Gastroesophageal sphincter (tissue), 4 donors: ENCODE results near the gene PAX4. TPM values are rescaled to one million over a fixed set of nuclear protein-coding genes. Genes with fewer than 3 reads are reported as not detected.

Experiments used
- ATAC-seq: fragments of 150-250 bp; one replicate; pipeline ENCODE4 v1.9.1; 2016; ENCODE audit warnings: mild to moderate bottlenecking, moderate library complexity
- H3K27ac ChIP-seq, 4 donors: fragments of 200-600 bp; sonication (generic) in 3 of 4; 1 replicate in 3 of 4; 2 replicates in 1 of 4; pipeline ENCODE4 v1.5.1; 2016 to 2019
- H3K27me3 ChIP-seq: fragments of 200-600 bp; sonication (generic); one replicate; pipeline ENCODE4 v1.5.1; 2019
- H3K36me3 ChIP-seq, 2 donors: fragments of 200-600 bp; sonication (generic); one replicate each; pipeline ENCODE4 v1.5.1; 2019; ENCODE audit warnings: control low read depth in 1 of 2
- H3K4me1 ChIP-seq, 3 donors: fragments of 200-600 bp; sonication (generic); 1 replicate in 2 of 3; 2 replicates in 1 of 3; pipeline ENCODE4 v1.5.1; 2016 to 2019; ENCODE audit warnings: control low read depth in 2 of 3
- H3K4me3 ChIP-seq, 2 donors: fragments of 200-600 bp; sonication (generic); one replicate each; pipeline ENCODE4 v1.5.1; 2019; ENCODE audit warnings: mild to moderate bottlenecking in 1 of 2, moderate library complexity in 1 of 2
- H3K9me3 ChIP-seq, 3 donors: fragments of 200-600 bp; sonication (generic); one replicate each; pipeline ENCODE4 v1.5.1; 2017 to 2019; ENCODE audit warnings: control low read depth in 2 of 3
- EP300 ChIP-seq: sonication (generic); formaldehyde crosslinking; IDR thresholded peaks from one replicate; pipeline ENCODE4 v1.6.1; 2017; ENCODE audit warnings: antibody characterized with exemption, mild to moderate bottlenecking
- POLR2A ChIP-seq, 2 donors: fragments of 450-650 bp; IDR thresholded peaks; one replicate each; pipeline ENCODE4 v1.6.1; 2017; ENCODE audit warnings: antibody characterized with exemption in 2 of 2, mild to moderate bottlenecking in 2 of 2, moderate library complexity in 1 of 2
- POLR2AphosphoS5 ChIP-seq: sonication (generic); formaldehyde crosslinking; IDR thresholded peaks from one replicate; pipeline ENCODE4 v1.6.1; 2017; ENCODE audit warnings: antibody characterized with exemption
- WGBS, 2 donors: methylation state at CpG; one replicate each; pipeline ENCODE4 v1.1.5; 2018; ENCODE audit warnings: low coverage in 1 of 2; 5-methylcytosine and 5-hydroxymethylcytosine counted together
- total RNA-seq, 4 donors: library from RNA; depleted of rRNA; stranded (reverse); fragments of >200 nt; gene quantifications; one replicate each; pipeline ENCODE4 v1.1.0, GENCODE V29; 2016
- TF ChIP-seq, protein P1 (sequence below), 4 experiments: fragments of 200-600 bp in 2 of 4; fragments of 450-650 bp in 2 of 4; sonication (generic) in 1 of 4; IDR thresholded peaks; one replicate each; pipeline ENCODE4 v1.5.1; 2017 to 2019; ENCODE audit warnings: antibody characterized with exemption in 4 of 4, mild to moderate bottlenecking in 2 of 4, moderate library complexity in 2 of 4

Gene PAX4
- total RNA-seq, 4 donors from 2014 or later, result not detected

DNA sequence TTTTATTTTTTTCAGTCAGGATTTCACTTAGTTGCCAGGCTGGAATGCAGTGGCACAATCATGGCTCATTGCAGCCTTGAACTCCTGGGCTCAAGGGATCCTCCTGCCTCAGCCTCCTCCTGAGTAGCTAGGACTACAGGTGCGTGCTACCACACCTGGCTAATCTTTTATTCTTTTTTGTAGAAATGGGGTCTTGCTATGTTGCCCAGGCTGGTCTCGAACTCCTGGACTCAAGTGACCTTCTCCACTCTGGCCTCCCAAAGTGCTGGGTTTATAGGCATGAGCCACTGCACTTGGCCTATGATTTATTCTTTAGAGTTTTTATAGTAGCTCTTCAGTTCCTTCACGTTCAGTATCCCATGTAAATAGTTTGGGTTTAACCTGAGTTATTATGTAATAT, 39.6 kb upstream of the PAX4 start:
- no peak for ATAC-seq
- Histone ChIP-seq H3K4me1 (peaks cover 0 to 26% (median 3%) of the 10 kb centered on the region in 3 donors), H3K36me3 (peaks cover 0 to 10% of the 10 kb centered on the region in 2 donors), H3K27ac (no peak overlapping the region), H3K9me3 (no peaks in the 10 kb centered on the region), H3K27me3 (no peaks in the 10 kb centered on the region), H3K4me3 (no peak overlapping the region)
- WGBS, 2 donors, result 78 to 80% methylated on average over 3 of the region's 3 CpGs
- no peak for TF ChIP-seq POLR2A (IDR thresholded peaks at IDR 0.05)
- TF ChIP-seq EP300, result no peak
- TF ChIP-seq, protein P1, sequence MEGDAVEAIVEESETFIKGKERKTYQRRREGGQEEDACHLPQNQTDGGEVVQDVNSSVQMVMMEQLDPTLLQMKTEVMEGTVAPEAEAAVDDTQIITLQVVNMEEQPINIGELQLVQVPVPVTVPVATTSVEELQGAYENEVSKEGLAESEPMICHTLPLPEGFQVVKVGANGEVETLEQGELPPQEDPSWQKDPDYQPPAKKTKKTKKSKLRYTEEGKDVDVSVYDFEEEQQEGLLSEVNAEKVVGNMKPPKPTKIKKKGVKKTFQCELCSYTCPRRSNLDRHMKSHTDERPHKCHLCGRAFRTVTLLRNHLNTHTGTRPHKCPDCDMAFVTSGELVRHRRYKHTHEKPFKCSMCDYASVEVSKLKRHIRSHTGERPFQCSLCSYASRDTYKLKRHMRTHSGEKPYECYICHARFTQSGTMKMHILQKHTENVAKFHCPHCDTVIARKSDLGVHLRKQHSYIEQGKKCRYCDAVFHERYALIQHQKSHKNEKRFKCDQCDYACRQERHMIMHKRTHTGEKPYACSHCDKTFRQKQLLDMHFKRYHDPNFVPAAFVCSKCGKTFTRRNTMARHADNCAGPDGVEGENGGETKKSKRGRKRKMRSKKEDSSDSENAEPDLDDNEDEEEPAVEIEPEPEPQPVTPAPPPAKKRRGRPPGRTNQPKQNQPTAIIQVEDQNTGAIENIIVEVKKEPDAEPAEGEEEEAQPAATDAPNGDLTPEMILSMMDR (IDR thresholded peaks at IDR 0.05), result no peak
- TF ChIP-seq POLR2AphosphoS5, result no peak

DNA sequence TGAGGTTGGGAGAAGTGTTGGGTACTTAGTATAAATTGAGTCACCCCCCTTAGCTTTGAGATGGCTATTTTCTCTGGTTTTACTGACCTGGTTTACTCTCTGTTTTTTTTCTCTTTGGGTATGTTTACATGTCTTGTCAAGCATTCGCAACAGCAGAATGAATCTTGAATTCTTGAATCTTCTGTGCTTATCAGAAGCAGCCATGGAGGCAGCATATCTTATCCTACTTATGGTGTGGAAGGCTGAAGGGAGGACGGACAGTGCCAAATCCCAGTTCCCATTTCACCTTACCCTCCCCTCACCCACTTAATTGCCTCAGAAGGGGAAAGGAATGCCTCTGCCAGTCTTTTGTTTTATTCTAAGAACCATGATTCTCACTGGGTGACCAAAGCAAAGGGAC, 37.8 kb upstream of the PAX4 start:
- peaks cover 0 to 10% of the 10 kb centered on the region in 2 donors for H3K36me3 ChIP-seq
- no peak overlapping the region for H3K4me3 ChIP-seq
- H3K9me3 ChIP-seq, result no peaks in the 10 kb centered on the region
- WGBS, 2 donors, result 76 to 86% methylated on average over 2 of the region's 2 CpGs
- H3K4me1 ChIP-seq, result peaks cover 0 to 34% (median 3%) of the 10 kb centered on the region in 3 donors
- ATAC-seq, result no peak
- no peaks in the 10 kb centered on the region for H3K27me3 ChIP-seq
- H3K27ac ChIP-seq, result no peak overlapping the region
- no peak for TF ChIP-seq POLR2AphosphoS5
- TF ChIP-seq, protein P1 (IDR thresholded peaks at IDR 0.05), result no peak
- no peak for TF ChIP-seq POLR2A (IDR thresholded peaks at IDR 0.05)

DNA sequence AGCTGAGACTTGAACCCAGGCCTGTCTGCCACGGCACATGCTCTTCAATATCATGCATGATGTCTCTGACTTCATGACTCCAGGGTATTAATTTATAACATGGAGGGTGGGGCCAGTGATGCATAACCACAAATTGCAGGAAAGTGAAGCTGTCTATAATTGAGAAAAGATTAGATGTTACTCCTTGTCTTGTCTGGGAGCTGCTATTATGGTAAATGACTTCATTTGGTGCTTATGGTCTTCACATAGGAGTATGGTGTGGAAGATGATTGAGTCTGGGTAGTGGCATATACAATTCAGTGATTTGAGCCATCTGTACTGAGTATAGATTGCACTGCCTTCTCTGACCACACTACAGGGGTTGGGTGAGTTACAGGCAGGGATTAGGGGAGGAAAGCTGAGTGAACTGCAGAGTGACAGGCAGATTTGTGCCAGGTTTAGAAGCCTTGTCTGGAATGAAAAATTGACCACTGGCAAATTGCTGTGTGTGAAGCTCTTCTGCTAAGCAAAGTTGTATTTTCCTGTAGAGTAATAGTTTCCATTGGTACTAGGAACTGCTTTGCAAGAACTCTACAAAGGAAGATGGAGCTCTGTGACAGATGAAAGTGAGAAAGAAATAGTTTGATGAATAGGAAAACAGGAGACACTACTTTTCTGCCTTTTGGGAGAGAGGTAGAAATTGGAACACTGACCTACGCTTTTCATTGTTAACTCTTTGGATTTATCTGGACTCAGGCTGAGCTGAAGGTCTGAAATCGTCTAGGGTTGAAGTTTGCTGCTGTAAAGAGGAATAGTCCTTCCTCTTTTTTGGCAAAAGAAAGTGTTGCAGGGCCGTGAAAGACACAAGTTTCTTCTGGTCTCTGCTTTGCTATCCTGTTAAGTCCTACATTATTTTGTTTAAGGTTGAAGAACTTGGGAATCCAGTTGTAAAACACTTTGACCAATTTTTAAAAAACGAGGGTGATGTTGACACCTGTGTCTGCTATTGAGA, 36.8 kb upstream of the PAX4 start:
- TF ChIP-seq POLR2AphosphoS5, result no peak
- TF ChIP-seq EP300, result no peak
- TF ChIP-seq POLR2A (IDR thresholded peaks at IDR 0.05), result no peak
- TF ChIP-seq, protein P1 (IDR thresholded peaks at IDR 0.05), result no peak
- Histone ChIP-seq H3K27ac (no peak overlapping the region), H3K9me3 (no peaks in the 10 kb centered on the region), H3K27me3 (no peaks in the 10 kb centered on the region), H3K36me3 (peaks cover 0 to 10% of the 10 kb centered on the region in 2 donors), H3K4me3 (no peak overlapping the region), H3K4me1 (peaks cover 0 to 34% (median 3%) of the 10 kb centered on the region in 3 donors)
- ATAC-seq, result no peak
- 54 to 59% methylated on average over 5 of the region's 5 CpGs for WGBS, 2 donors

DNA sequence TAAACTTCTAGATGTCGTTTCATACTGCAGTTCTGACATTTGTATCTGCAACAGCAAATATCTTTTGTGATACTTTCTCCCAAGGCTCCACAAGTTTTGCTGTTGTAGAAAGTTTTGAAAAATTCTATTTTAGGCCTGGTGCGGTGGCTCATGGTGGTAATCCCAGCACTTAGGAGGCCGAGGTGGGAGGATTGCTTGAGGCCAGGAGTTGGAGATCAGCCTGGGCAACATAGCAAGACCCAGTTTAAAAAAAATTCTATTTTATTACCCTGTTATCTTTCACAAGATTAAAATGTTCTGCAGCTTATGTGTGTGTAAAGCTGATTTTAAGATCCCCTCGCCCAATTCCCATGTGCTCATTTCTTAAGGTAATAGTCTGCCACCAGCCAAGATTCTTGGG, 35.5 kb upstream of the PAX4 start:
- H3K9me3 ChIP-seq, result no peaks in the 10 kb centered on the region

More for the DNA sequence above, 35.5 kb upstream of the PAX4 start:
- Histone ChIP-seq H3K4me1 (peaks cover 0 to 34% (median 3%) of the 10 kb centered on the region in 3 donors), H3K27ac (no peak overlapping the region), H3K27me3 (no peaks in the 10 kb centered on the region), H3K36me3 (peaks cover 0 to 10% of the 10 kb centered on the region in 2 donors), H3K4me3 (no peak overlapping the region)
- TF ChIP-seq EP300 (no peak), POLR2AphosphoS5 (no peak), POLR2A (IDR thresholded peaks at IDR 0.05) (no peak)
- TF ChIP-seq, protein P1 (IDR thresholded peaks at IDR 0.05), result no peak
- no peak for ATAC-seq
- 80 to 94% methylated on average over 2 to 4 of the region's 4 CpGs for WGBS, 2 donors
